Neural cell (in vitro differentiated cells): ENCODE results near the gene KSR2. TPM values are rescaled to one million over a fixed set of nuclear protein-coding genes. Genes with fewer than 3 reads are reported as not detected.
"Not testable (repeated sequence)": the region's sequence is repeated elsewhere in the genome, so short reads cannot be mapped to it uniquely, and the experiment has no call there.

Source experiments
- H2AFZ ChIP-seq: fragments of 200-600, 300-800 bp; sonication (generic), shearing (Covaris generic); 2 replicates; pipeline ENCODE4 v1.6.0; 2014; ENCODE audit warnings: low read depth, mild to moderate bottlenecking, antibody characterized with exemption, low read length, moderate library complexity
- H3F3A ChIP-seq: fragments of 200-600 bp; shearing (Covaris generic); 2 replicates; pipeline ENCODE4 v1.6.1; 2016; ENCODE audit warnings: mild to moderate bottlenecking, moderate library complexity, mixed read lengths, antibody characterized with exemption, low read length; ENCODE audit not compliant: insufficient read depth, poor library complexity, severe bottlenecking
- H3K27ac ChIP-seq: fragments of 200-600, 300-800 bp; sonication (generic), shearing (Covaris generic); 2 replicates; pipeline ENCODE4 v1.5.1; 2014; ENCODE audit warnings: mild to moderate bottlenecking, low read length, moderate library complexity
- H3K27me3 ChIP-seq: fragments of 300-800, 200-600 bp; sonication (generic), shearing (Covaris generic); 2 replicates; pipeline ENCODE4 v1.6.0; 2014; ENCODE audit warnings: mild to moderate bottlenecking, low read depth, low read length, moderate library complexity; ENCODE audit not compliant: insufficient read depth
- H3K36me3 ChIP-seq: fragments of 300-800, 200-600 bp; sonication (generic), shearing (Covaris generic); 2 replicates; pipeline ENCODE4 v1.5.1; 2014; ENCODE audit warnings: mild to moderate bottlenecking, antibody characterized with exemption, low read length, moderate library complexity; ENCODE audit not compliant: insufficient read depth
- H3K4me2 ChIP-seq: fragments of 300-800, 200-600 bp; sonication (generic), shearing (Covaris generic); 2 replicates; pipeline ENCODE4 v1.6.0; 2014; ENCODE audit warnings: mild to moderate bottlenecking, low read length
- H3K4me3 ChIP-seq: fragments of 300-800, 200-600 bp; sonication (generic), shearing (Covaris generic); 2 replicates; pipeline ENCODE4 v1.5.1; 2014; ENCODE audit warnings: mild to moderate bottlenecking, low read length, moderate library complexity
- H3K79me2 ChIP-seq: fragments of 200-600 bp; shearing (Covaris generic); replicated peaks from 2 replicates; pipeline ENCODE4 v1.6.0; 2014; ENCODE audit warnings: mild to moderate bottlenecking, low read length, moderate library complexity; ENCODE audit not compliant: insufficient read depth
- H3K9ac ChIP-seq: fragments of 300-800, 200-600 bp; sonication (generic), shearing (Covaris generic); 2 replicates; pipeline ENCODE4 v1.6.1; 2016; ENCODE audit warnings: mild to moderate bottlenecking, low read length, mixed read lengths
- H3K9me2 ChIP-seq: fragments of 200-600 bp; shearing (Covaris generic); 2 replicates; pipeline ENCODE4 v1.6.1; 2016; ENCODE audit warnings: mild to moderate bottlenecking, low read length, mixed read lengths; ENCODE audit not compliant: insufficient read depth
- H3K9me3 ChIP-seq: fragments of 200-600, 300-800 bp; sonication (generic), shearing (Covaris generic); 2 replicates; pipeline ENCODE4 v1.6.1; 2016; ENCODE audit warnings: mild to moderate bottlenecking, mixed run types, low read length, moderate library complexity, mixed read lengths
- H4K20me1 ChIP-seq: fragments of 200-600 bp; shearing (Covaris generic); 2 replicates; pipeline ENCODE4 v1.6.1; 2016; ENCODE audit warnings: mild to moderate bottlenecking, mixed run types; ENCODE audit not compliant: insufficient read depth
- EP300 ChIP-seq: fragments of 450-650 bp; conservative IDR thresholded peaks from 2 replicates; pipeline ENCODE4 v1.6.1; 2014; ENCODE audit warnings: antibody characterized with exemption, mild to moderate bottlenecking, moderate library complexity; ENCODE audit not compliant: poor library complexity, severe bottlenecking
- EZH2 ChIP-seq: fragments of 200-600, 300-800 bp; shearing (Covaris generic), sonication (generic); IDR thresholded peaks from 2 replicates; pipeline ENCODE4 v1.6.1; 2014; ENCODE audit warnings: antibody characterized with exemption, low read length, borderline replicate concordance, mild to moderate bottlenecking; ENCODE audit not compliant: insufficient read depth, poor library complexity, severe bottlenecking
- MXI1 ChIP-seq: fragments of 450-650 bp; conservative IDR thresholded peaks from 2 replicates; pipeline ENCODE4 v1.6.1; 2014; ENCODE audit warnings: antibody characterized with exemption, mild to moderate bottlenecking; ENCODE audit not compliant: poor library complexity, severe bottlenecking
- POLR2AphosphoS5 ChIP-seq: IDR thresholded peaks from 2 replicates; pipeline ENCODE4 v1.6.1; 2012
- RAD21 ChIP-seq: fragments of 450-650 bp; conservative IDR thresholded peaks from 2 replicates; pipeline ENCODE4 v1.6.1; 2014; ENCODE audit warnings: antibody characterized with exemption, mild to moderate bottlenecking, moderate library complexity
- SMC3 ChIP-seq: fragments of 450-650 bp; conservative IDR thresholded peaks from 2 replicates; pipeline ENCODE4 v1.6.1; 2014; ENCODE audit warnings: antibody characterized with exemption, mild to moderate bottlenecking, moderate library complexity; ENCODE audit not compliant: poor library complexity
- TAF1 ChIP-seq: IDR thresholded peaks from 2 replicates; pipeline ENCODE4 v1.6.1; 2012; ENCODE audit warnings: low read depth
- polyA plus RNA-seq: library from polyadenylated mRNA; depleted of rRNA; stranded (reverse); fragments of >200 nt; gene quantifications from 2 replicates; pipeline ENCODE4 v1.2.3, GENCODE V29; 2014
- TF ChIP-seq, protein P1 (sequence below): fragments of 450-650 bp; IDR thresholded peaks from 2 replicates; pipeline ENCODE4 v1.5.1; 2014; ENCODE audit warnings: antibody characterized with exemption, mild to moderate bottlenecking, moderate library complexity; ENCODE audit not compliant: poor library complexity, severe bottlenecking
- TF ChIP-seq, protein P2 (sequence below): IDR thresholded peaks from 2 replicates; pipeline ENCODE4 v1.6.1; 2012; ENCODE audit warnings: borderline replicate concordance

Gene KSR2
- polyA plus RNA-seq, 1 donor from 2014 or later: 3.0 TPM

DNA sequence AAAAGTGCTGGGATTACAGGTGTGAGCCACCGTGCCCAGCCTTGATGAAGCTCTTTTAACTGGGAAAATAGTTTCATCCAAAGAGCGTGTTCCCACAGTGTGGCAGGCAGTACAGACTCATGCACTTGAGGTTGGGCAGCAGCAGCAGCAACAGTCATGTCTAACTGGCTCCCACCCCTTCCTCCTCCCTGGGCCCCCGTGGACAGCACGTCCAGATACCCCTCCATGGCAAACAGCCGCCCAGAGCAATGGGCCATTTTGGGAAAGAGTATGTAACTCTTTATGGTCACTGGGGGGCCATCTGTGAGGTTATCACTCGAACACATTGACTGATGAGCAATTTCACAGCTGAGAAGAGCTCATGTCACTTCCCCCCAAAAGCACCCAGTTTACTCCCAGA, 328.3 kb downstream of the KSR2 start:
- no peaks in the 10 kb centered on the region for H4K20me1 ChIP-seq
- no peak overlapping the region for H3K4me3 ChIP-seq
- H3K36me3 ChIP-seq: no peaks in the 10 kb centered on the region
- H3K9me3 ChIP-seq: no peaks in the 10 kb centered on the region
- H3K9me2 ChIP-seq: no peaks in the 10 kb centered on the region
- H3K4me2 ChIP-seq: no peak overlapping the region
- H3K27me3 ChIP-seq: no peaks in the 10 kb centered on the region
- no peak for TF ChIP-seq MXI1
- TF ChIP-seq EP300: no peak
- no peak for TF ChIP-seq EZH2
- no peak for TF ChIP-seq POLR2AphosphoS5
- no peak for TF ChIP-seq RAD21
- TF ChIP-seq SMC3: no peak
- no peaks in the 10 kb centered on the region for H3K79me2 ChIP-seq
- H3K27ac ChIP-seq: no peak overlapping the region
- H3F3A ChIP-seq: no peaks in the 10 kb centered on the region
- H3K9ac ChIP-seq: no peak overlapping the region
- H2AFZ ChIP-seq: no peak overlapping the region

DNA sequence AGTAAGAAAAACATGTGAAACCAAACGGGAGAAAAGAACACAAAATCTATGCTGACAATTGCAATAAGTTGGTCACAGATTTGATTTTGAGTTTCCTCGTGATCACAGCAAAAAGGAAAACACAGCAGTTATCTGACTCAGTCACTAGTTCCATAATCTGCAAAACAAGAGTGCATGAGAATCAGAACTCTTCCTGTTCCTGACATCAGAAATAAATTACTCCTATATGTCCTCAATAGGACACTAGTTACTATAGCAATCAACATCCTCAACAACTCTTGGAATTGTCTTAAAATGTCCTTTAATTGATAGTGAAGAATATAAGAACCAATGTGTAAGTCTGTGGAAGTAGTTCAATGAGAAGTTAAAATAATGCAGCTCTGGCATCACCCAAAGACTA, 339.3 kb downstream of the KSR2 start:
- no peaks in the 10 kb centered on the region for H3K79me2 ChIP-seq
- no peak overlapping the region for H3K9ac ChIP-seq
- no peaks in the 10 kb centered on the region for H3K9me2 ChIP-seq
- H3K27ac ChIP-seq: no peak overlapping the region
- no peaks in the 10 kb centered on the region for H3K27me3 ChIP-seq
- no peak overlapping the region for H2AFZ ChIP-seq
- TF ChIP-seq, protein P1, sequence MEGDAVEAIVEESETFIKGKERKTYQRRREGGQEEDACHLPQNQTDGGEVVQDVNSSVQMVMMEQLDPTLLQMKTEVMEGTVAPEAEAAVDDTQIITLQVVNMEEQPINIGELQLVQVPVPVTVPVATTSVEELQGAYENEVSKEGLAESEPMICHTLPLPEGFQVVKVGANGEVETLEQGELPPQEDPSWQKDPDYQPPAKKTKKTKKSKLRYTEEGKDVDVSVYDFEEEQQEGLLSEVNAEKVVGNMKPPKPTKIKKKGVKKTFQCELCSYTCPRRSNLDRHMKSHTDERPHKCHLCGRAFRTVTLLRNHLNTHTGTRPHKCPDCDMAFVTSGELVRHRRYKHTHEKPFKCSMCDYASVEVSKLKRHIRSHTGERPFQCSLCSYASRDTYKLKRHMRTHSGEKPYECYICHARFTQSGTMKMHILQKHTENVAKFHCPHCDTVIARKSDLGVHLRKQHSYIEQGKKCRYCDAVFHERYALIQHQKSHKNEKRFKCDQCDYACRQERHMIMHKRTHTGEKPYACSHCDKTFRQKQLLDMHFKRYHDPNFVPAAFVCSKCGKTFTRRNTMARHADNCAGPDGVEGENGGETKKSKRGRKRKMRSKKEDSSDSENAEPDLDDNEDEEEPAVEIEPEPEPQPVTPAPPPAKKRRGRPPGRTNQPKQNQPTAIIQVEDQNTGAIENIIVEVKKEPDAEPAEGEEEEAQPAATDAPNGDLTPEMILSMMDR: no peak
- TF ChIP-seq, protein P2, sequence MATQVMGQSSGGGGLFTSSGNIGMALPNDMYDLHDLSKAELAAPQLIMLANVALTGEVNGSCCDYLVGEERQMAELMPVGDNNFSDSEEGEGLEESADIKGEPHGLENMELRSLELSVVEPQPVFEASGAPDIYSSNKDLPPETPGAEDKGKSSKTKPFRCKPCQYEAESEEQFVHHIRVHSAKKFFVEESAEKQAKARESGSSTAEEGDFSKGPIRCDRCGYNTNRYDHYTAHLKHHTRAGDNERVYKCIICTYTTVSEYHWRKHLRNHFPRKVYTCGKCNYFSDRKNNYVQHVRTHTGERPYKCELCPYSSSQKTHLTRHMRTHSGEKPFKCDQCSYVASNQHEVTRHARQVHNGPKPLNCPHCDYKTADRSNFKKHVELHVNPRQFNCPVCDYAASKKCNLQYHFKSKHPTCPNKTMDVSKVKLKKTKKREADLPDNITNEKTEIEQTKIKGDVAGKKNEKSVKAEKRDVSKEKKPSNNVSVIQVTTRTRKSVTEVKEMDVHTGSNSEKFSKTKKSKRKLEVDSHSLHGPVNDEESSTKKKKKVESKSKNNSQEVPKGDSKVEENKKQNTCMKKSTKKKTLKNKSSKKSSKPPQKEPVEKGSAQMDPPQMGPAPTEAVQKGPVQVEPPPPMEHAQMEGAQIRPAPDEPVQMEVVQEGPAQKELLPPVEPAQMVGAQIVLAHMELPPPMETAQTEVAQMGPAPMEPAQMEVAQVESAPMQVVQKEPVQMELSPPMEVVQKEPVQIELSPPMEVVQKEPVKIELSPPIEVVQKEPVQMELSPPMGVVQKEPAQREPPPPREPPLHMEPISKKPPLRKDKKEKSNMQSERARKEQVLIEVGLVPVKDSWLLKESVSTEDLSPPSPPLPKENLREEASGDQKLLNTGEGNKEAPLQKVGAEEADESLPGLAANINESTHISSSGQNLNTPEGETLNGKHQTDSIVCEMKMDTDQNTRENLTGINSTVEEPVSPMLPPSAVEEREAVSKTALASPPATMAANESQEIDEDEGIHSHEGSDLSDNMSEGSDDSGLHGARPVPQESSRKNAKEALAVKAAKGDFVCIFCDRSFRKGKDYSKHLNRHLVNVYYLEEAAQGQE: no peak
- TF ChIP-seq TAF1: no peak
- TF ChIP-seq POLR2AphosphoS5: no peak
- TF ChIP-seq EZH2: no peak
- no peak for TF ChIP-seq MXI1
- no peak for TF ChIP-seq SMC3
- TF ChIP-seq EP300: no peak
- no peak for TF ChIP-seq RAD21
- peaks cover 5% of the 10 kb centered on the region for H3K36me3 ChIP-seq
- H3K4me2 ChIP-seq: no peak overlapping the region
- no peak overlapping the region for H3K4me3 ChIP-seq
- no peaks in the 10 kb centered on the region for H4K20me1 ChIP-seq
- no peaks in the 10 kb centered on the region for H3K9me3 ChIP-seq
- no peaks in the 10 kb centered on the region for H3F3A ChIP-seq

DNA sequence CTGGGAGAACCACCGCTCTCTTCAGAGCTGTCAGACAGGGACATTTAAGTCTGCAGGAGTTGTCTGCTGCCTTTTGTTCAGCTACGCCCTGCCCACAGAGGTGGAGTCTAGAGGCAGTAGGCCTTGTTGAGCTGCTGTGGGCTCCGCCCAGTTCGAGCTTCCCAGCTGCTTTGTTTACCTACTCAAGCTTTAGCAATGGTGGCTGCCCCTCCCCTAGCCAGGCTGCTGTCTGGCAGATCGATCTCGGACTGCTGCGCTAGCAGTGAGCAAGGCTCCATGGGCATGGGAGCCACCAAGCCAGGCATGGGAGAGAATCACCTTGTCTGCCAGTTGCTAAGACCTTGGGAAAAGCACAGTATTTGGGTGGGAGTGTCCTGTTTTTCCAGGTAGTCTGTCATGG, 340.1 kb downstream of the KSR2 start:
- not testable (repeated sequence) for H3K9me2 ChIP-seq, H3K4me3 ChIP-seq, H4K20me1 ChIP-seq, H2AFZ ChIP-seq, H3F3A ChIP-seq, H3K79me2 ChIP-seq, H3K27me3 ChIP-seq, H3K9ac ChIP-seq, H3K9me3 ChIP-seq, H3K27ac ChIP-seq, H3K36me3 ChIP-seq, H3K4me2 ChIP-seq
